Kidney (tissue), 22 donors: ENCODE results near the gene PYM1. TPM values are rescaled to one million over a fixed set of nuclear protein-coding genes. Genes with fewer than 3 reads are reported as not detected.

ENCODE experiments used
- DNase-seq, 5 donors: peaks; one replicate each; pipeline ENCODE4 v3.0.0-alpha.2; 2013 to 2020
- FAIRE-seq: peaks from 2 replicates; lab custom pipeline; 2012; peaks lifted over from hg19 to GRCh38; lab: Jason Lieb, UNC
- H3K27ac ChIP-seq, 2 donors: one replicate each; pipeline ENCODE4 v1.7.0; 2013; ENCODE audit warnings: low read depth in 2 of 2, low read length in 2 of 2, inconsistent platforms in 1 of 2
- H3K27me3 ChIP-seq: one replicate; pipeline ENCODE4 v1.7.1; 2013; ENCODE audit warnings: low read length, inconsistent platforms; ENCODE audit not compliant: control insufficient read depth, insufficient read depth
- H3K36me3 ChIP-seq, 3 donors: one replicate each; pipeline versions ENCODE4 v1.7.0 to v1.7.1; 2013; ENCODE audit warnings: low read length in 3 of 3, control low read depth in 1 of 3, inconsistent platforms in 1 of 3; ENCODE audit not compliant: insufficient read depth in 3 of 3, control insufficient read depth in 2 of 3
- H3K4me1 ChIP-seq, 3 donors: one replicate each; pipeline versions ENCODE4 v1.7.0 to v1.7.1; 2013; ENCODE audit warnings: low read length in 3 of 3, inconsistent platforms in 1 of 3, low read depth in 1 of 3; ENCODE audit not compliant: control insufficient read depth in 2 of 3, insufficient read depth in 2 of 3
- H3K4me3 ChIP-seq, 3 donors: one replicate each; pipeline versions ENCODE4 v1.7.0 to v1.8.1; 2013; ENCODE audit warnings: low read length in 3 of 3, control low read depth in 1 of 3, inconsistent platforms in 1 of 3
- H3K9ac ChIP-seq, 3 donors: one replicate each; pipeline versions ENCODE4 v1.7.0 to v1.7.1; 2013; ENCODE audit warnings: low read length in 3 of 3, control low read depth in 1 of 3, inconsistent platforms in 1 of 3
- H3K9me3 ChIP-seq, 3 donors: one replicate each; pipeline versions ENCODE4 v1.7.0 to v1.7.1; 2013; ENCODE audit warnings: low read length in 3 of 3, control low read depth in 1 of 3, inconsistent platforms in 1 of 3; ENCODE audit not compliant: control insufficient read depth in 2 of 3, insufficient read depth in 1 of 3
- CTCF ChIP-seq: IDR thresholded peaks from 3 replicates; pipeline ENCODE4 v1.5.1; 2012; ENCODE audit warnings: mild to moderate bottlenecking, moderate library complexity, borderline replicate concordance; ENCODE audit not compliant: insufficient read depth; ENCODE audit errors: extremely low read depth
- intact Hi-C: fragments of 100-400 bp; cut with DNase I; formaldehyde crosslinking; loops from one replicate; pipeline ENCODE4 v1.11.1; 2022
- long read RNA-seq, 10 donors: library from polyadenylated mRNA in 1 of 10; unstranded in 1 of 10; transcript quantifications; one replicate each; pipeline ENCODE4 v2.0.0 and lab custom pipeline, GENCODE V29; 2021 to 2026
- polyA plus RNA-seq: library from polyadenylated mRNA; stranded (reverse); fragments of 350-450 nt; fragmentation: Illumina TruSeq; extraction: RNeasy Lipid Tissue Mini Kit (QIAGEN cat#74804); gene quantifications from one replicate; pipeline ENCODE4 v1.2.3, GENCODE V29; 2014; ENCODE audit warnings: low read depth, low replicate concordance; ENCODE audit not compliant: insufficient read depth
- total RNA-seq: library from RNA; stranded (reverse); fragmentation: NEBNext Ultra II Directional; extraction: Animal tissue kit (Norgen Biotek cat#: 25700); gene quantifications from one replicate; pipeline ENCODE4 v1.2.1, GENCODE V29; 2021
- donor health status: control.
- donor health status: control.
- donor health status: control.
- donor health status: control.
- donor health status: control.
- donor health status: DM: yes; HTN: yes; CAD: no.
- donor health status: Normal renal cell carcinoma (clear cell type).

Gene PYM1
- total RNA-seq: 29.0 TPM
- 39.7 TPM for polyA plus RNA-seq
- long read RNA-seq, donor 1, transcript PYM1-203 (3 exons, 1,226 nt): major isoform, 6 of 11 reads
- long read RNA-seq, donor 1, transcript PYM1-202 (3 exons, 1,073 nt): minor isoform, 5 of 11 reads
- long read RNA-seq, donor 1, partial matches to known transcripts: 0 of 11 reads
- long read RNA-seq, donor 1, other reads (novel, unspliced or antisense): 0 of 11 reads
- long read RNA-seq, donor 2, transcript PYM1-203 (3 exons, 1,226 nt): major isoform, 6 of 14 reads
- long read RNA-seq, donor 2, transcript PYM1-202 (3 exons, 1,073 nt): major isoform, 6 of 14 reads
- long read RNA-seq, donor 2, partial matches to known transcripts: 0 of 14 reads
- long read RNA-seq, donor 2, other reads (novel, unspliced or antisense): 0 of 14 reads
- long read RNA-seq, donor 3, transcript PYM1-203 (3 exons, 1,226 nt): major isoform, 8 of 11 reads
- long read RNA-seq, donor 3, partial matches to known transcripts: 0 of 11 reads
- long read RNA-seq, donor 3, other reads (novel, unspliced or antisense): 0 of 11 reads
- long read RNA-seq, donor 4, partial matches to known transcripts: 0 of 7 reads
- long read RNA-seq, donor 4, other reads (novel, unspliced or antisense): 0 of 7 reads
- long read RNA-seq, donor 5, partial matches to known transcripts: 0 of 2 reads
- long read RNA-seq, donor 5, other reads (novel, unspliced or antisense): 0 of 2 reads
- long read RNA-seq, donor 6, transcript PYM1-202 (3 exons, 1,073 nt): major isoform, 9 of 22 reads
- long read RNA-seq, donor 6, transcript PYM1-203 (3 exons, 1,226 nt): major isoform, 9 of 22 reads
- long read RNA-seq, donor 6, partial matches to known transcripts: 0 of 22 reads
- long read RNA-seq, donor 6, other reads (novel, unspliced or antisense): 0 of 22 reads
- long read RNA-seq, donor 7, transcript PYM1-203 (3 exons, 1,226 nt): major isoform, 17 of 26 reads
- long read RNA-seq, donor 7, partial matches to known transcripts: 0 of 26 reads
- long read RNA-seq, donor 7, other reads (novel, unspliced or antisense): 4 of 26 reads
- long read RNA-seq, donor 8, transcript PYM1-202 (3 exons, 1,073 nt): minor isoform, 9 of 21 reads
- long read RNA-seq, donor 8, transcript PYM1-203 (3 exons, 1,226 nt): major isoform, 10 of 21 reads
- long read RNA-seq, donor 8, partial matches to known transcripts: 0 of 21 reads
- long read RNA-seq, donor 8, other reads (novel, unspliced or antisense): 0 of 21 reads
- long read RNA-seq, donor 9, transcript PYM1-202 (3 exons, 1,073 nt): major isoform, 6 of 12 reads
- long read RNA-seq, donor 9, partial matches to known transcripts: 0 of 12 reads
- long read RNA-seq, donor 9, other reads (novel, unspliced or antisense): 0 of 12 reads
- long read RNA-seq, donor 10, transcript PYM1-202 (3 exons, 1,073 nt): major isoform, 7 of 11 reads
- long read RNA-seq, donor 10, partial matches to known transcripts: 0 of 11 reads
- long read RNA-seq, donor 10, other reads (novel, unspliced or antisense): 0 of 11 reads

DNA sequence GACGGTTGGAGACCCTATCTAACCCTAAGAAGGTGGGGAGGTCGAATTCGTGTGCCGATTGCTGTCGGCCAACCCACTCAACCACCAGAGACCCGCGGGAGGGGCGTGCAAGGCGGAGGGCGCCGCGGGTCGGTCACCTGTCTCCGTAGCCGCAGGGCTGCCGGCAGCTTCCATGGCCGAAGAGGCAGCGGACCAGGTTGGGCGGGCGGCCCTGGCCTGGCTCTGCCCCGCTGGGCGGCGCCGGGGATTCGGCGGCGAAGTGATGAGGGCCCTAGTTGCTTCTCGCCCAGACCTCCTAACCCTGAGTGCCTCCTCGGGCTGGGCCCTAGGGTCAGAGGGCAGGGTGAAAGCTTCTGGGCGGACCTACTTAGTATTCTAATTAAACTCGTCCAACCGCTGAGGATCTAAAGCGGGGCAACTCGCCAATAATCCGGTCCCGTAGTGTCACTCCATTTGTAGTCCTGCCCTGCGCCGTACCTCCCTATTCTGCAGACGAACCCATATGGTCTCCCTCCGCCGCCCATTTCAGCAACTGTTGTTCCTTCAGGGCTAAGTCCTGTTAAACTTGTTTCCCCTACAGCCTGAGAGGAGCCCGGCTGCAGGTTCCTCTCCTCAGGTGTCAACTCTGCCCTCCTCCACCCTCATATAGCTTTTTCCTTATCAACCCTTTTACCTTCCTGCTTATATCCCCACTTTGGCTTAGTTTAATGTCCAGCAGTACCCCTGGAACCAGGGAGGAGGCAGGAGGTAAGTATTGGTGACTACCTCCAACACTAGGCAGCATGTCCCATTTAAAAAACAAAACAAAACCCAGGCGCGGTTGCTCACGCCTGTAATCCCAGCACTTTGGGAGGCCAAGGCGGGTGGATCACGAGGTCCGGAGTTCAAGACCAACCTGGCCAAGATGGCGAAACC lies at the start of gene PYM1:
TSS of gene PYM1 (minus strand) at position 307 of the 915 bp plus-strand sequence. CDS start at position 174, 133 bp downstream.
- Histone ChIP-seq H3K4me1 (peaks cover 0 to 17% (median 3%) of the 10 kb centered on the region in 3 donors), H3K4me3 (peak within 1 kb of the TSS; percentile 88 to 99 (median 89)), H3K27me3 (no peaks in the 10 kb centered on the region), H3K9me3 (no peaks in the 10 kb centered on the region), H3K27ac (peak within 1 kb of the TSS; percentile 94 to 98), H3K36me3 (peaks cover 0 to 2% (median 0%) of the 10 kb centered on the region in 3 donors), H3K9ac (peak within 1 kb of the TSS; percentile 83 to 100 (median 91))
- DNase-seq (peak; percentile 62 to 92 (median 84)), FAIRE-seq (no peak)
- TF ChIP-seq CTCF: peak; percentile 2
- intact Hi-C loops: no loop called here

DNA sequence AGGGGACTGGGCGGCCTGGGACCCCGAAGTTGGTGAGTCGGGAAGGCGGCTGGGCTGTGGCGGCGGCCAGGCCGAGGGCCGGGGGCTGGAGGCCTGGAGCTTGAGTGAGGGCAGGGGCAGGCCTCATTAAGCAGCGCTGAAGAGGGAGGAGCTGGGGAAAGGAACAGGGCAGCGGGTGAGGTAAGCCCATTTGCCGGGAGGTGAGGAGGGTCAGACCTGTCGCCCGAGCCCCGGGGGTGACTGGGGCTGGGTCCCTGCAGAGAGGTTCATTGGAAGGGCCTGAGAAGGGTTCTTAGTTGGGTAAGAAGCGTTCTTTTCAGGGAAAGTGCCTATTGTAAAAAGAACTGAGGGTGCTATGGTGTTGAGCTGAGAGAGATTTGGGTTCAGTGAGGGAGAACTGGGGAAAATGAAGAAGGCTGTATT lies 46.6 kb upstream of the PYM1 start:
- intact Hi-C loops: no loop called here
- no peaks in the 10 kb centered on the region for H3K9me3 ChIP-seq
- peak overlapping the region; percentile 88 to 92 for H3K27ac ChIP-seq
- H3K4me1 ChIP-seq: peaks cover 3 to 10% (median 6%) of the 10 kb centered on the region in 3 donors
- DNase-seq: peak in 3 of 5 donors; percentile 75 to 88 (median 77)
- H3K4me3 ChIP-seq: peak overlapping the region; percentile 74 to 94 (median 85)
- H3K9ac ChIP-seq: peak overlapping the region; percentile 75 to 94 (median 80)
- no peak for FAIRE-seq
- H3K27me3 ChIP-seq: no peaks in the 10 kb centered on the region
- H3K36me3 ChIP-seq: peaks cover 0 to 3% (median 2%) of the 10 kb centered on the region in 3 donors
- no peak for TF ChIP-seq CTCF
